ENCODE results near the gene CPA4. TPM values are rescaled to one million over a fixed set of nuclear protein-coding genes. Genes with fewer than 3 reads are reported as not detected.

The CPA4 gene
- total RNA-seq, 4 donors from 2014 or later = not detected

- no peak for DNase-seq
- Histone ChIP-seq H3K36me3 (no peaks in the 10 kb centered on the region), H3K27me3 (no peaks in the 10 kb centered on the region), H3K9me3 (no peaks in the 10 kb centered on the region), H3K4me1 (no peaks in the 10 kb centered on the region), H3K27ac (no peak overlapping the region), H3K4me3 (replicated peaks in 1 of 3) (no peak overlapping the region)
- intact Hi-C loops (cut with DNase I) = no loop called here
- 84 to 88% methylated on average over 5 of the region's 5 CpGs for WGBS, 2 donors
- no peak for TF ChIP-seq CTCF (IDR thresholded peaks at IDR 0.05)
- TF ChIP-seq POLR2A (IDR thresholded peaks at IDR 0.05) = no peak
Observed at GRCh38 chr7:130294314-130294713, 1.4 kb downstream of the CPA4 start.

GRCh38 chr7:130296221-130296951, 3.4 kb downstream of the CPA4 start:
- DNase-seq = no peak
- intact Hi-C loops (cut with DNase I) = no loop called here
- Histone ChIP-seq H3K27me3 (no peaks in the 10 kb centered on the region), H3K36me3 (no peaks in the 10 kb centered on the region), H3K9me3 (no peaks in the 10 kb centered on the region), H3K27ac (no peak overlapping the region), H3K4me1 (no peaks in the 10 kb centered on the region), H3K4me3 (replicated peaks in 1 of 3) (no peak overlapping the region)
- TF ChIP-seq CTCF (IDR thresholded peaks at IDR 0.05) = no peak
- TF ChIP-seq POLR2A (IDR thresholded peaks at IDR 0.05) = no peak
- 91 to 93% methylated on average over 13 of the region's 13 CpGs for WGBS, 2 donors

- WGBS, 2 donors = 70 to 71% methylated on average over 13 to 17 of the region's 20 CpGs
- no peak for DNase-seq
- no peak overlapping the region for H3K27ac ChIP-seq
- intact Hi-C loops (cut with DNase I) = no loop called here
- no peaks in the 10 kb centered on the region for H3K9me3 ChIP-seq
- H3K4me3 ChIP-seq (replicated peaks in 1 of 3) = no peak overlapping the region
- H3K36me3 ChIP-seq = no peaks in the 10 kb centered on the region
- TF ChIP-seq POLR2A (IDR thresholded peaks at IDR 0.05) (no peak), CTCF (IDR thresholded peaks at IDR 0.05) (no peak)
- no peaks in the 10 kb centered on the region for H3K4me1 ChIP-seq
- no peaks in the 10 kb centered on the region for H3K27me3 ChIP-seq
Observed at GRCh38 chr7:130297628-130298543, 4.9 kb downstream of the CPA4 start.

- Histone ChIP-seq H3K9me3 (no peaks in the 10 kb centered on the region), H3K4me1 (no peaks in the 10 kb centered on the region), H3K4me3 (replicated peaks in 1 of 3) (no peak overlapping the region), H3K27me3 (no peaks in the 10 kb centered on the region), H3K36me3 (no peaks in the 10 kb centered on the region), H3K27ac (no peak overlapping the region)
- DNase-seq = no peak
- intact Hi-C loops (cut with DNase I) = no loop called here
- 84 to 87% methylated on average over 5 of the region's 5 CpGs for WGBS, 2 donors
- no peak for TF ChIP-seq CTCF (IDR thresholded peaks at IDR 0.05)
- TF ChIP-seq POLR2A (IDR thresholded peaks at IDR 0.05) = no peak
Observed at GRCh38 chr7:130298544-130299326, 5.8 kb downstream of the CPA4 start.
